Activated naive CD4-positive, alpha-beta T cell treated with anti-CD3 and anti-CD28 coated beads, Interleukin-2, amount 10 ng/mL, durations not matched to agents 7 days and 5 days (primary cell): ENCODE results near the gene NR3C1.

Source experiments
- CTCF ChIA-PET: fragments of 350-600 bp; sonication (Branson Sonifier 250); formaldehyde crosslinking; loops from one replicate; lab custom pipeline; 2021; ENCODE audit warnings: antibody characterized with exemption; lab: Charles Lee
- DNase-seq: peaks from one replicate; pipeline ENCODE4 v3.0.0-alpha.2; 2020
- H3K27ac Mint-ChIP-seq: one replicate; pipeline ENCODE4 v1.8.0; 2021; ENCODE audit warnings: mild to moderate bottlenecking, moderate library complexity, mixed read lengths
- H3K27me3 Mint-ChIP-seq: one replicate; pipeline ENCODE4 v1.8.0; 2021; ENCODE audit warnings: mild to moderate bottlenecking, mixed read lengths
- H3K36me3 Mint-ChIP-seq: one replicate; pipeline ENCODE4 v1.8.0; 2021; ENCODE audit warnings: mixed read lengths
- H3K4me1 Mint-ChIP-seq: one replicate; pipeline ENCODE4 v1.8.0; 2021; ENCODE audit warnings: mixed read lengths
- H3K4me3 Mint-ChIP-seq: one replicate; pipeline ENCODE4 v1.8.0; 2021; ENCODE audit warnings: mild to moderate bottlenecking, moderate library complexity, mixed read lengths
- H3K9me3 Mint-ChIP-seq: one replicate; pipeline ENCODE4 v1.8.0; 2021; ENCODE audit warnings: mixed read lengths

NR3C1 gene

GRCh38 chr5:143379606-143380005, 23.9 kb downstream of the NR3C1 start:
- Mint-ChIP-seq H3K4me1 (peaks cover 17% of the 10 kb centered on the region), H3K9me3 (peaks cover 4% of the 10 kb centered on the region), H3K27ac (no peak overlapping the region), H3K27me3 (no peaks in the 10 kb centered on the region), H3K4me3 (no peak overlapping the region), H3K36me3 (peaks cover 36% of the 10 kb centered on the region)
- no peak for DNase-seq
- CTCF ChIA-PET = no interaction called here

- Mint-ChIP-seq H3K27ac (no peak overlapping the region), H3K36me3 (peaks cover 34% of the 10 kb centered on the region), H3K4me3 (no peak overlapping the region), H3K9me3 (no peaks in the 10 kb centered on the region), H3K27me3 (no peaks in the 10 kb centered on the region), H3K4me1 (peaks cover 17% of the 10 kb centered on the region)
- CTCF ChIA-PET = interaction anchor here (0.8 kb wide), 1 partner anchor 455 kb away, joined by 3 read pairs; no protein-coding TSS in a partner anchor
- DNase-seq = no peak
Observed at GRCh38 chr5:143376911-143377813, 26.3 kb downstream of the NR3C1 start.

GRCh38 chr5:143376195-143376779, 27.2 kb downstream of the NR3C1 start:
- CTCF ChIA-PET = interaction anchor here (0.8 kb wide), 1 partner anchor 454 kb away, joined by 3 read pairs; no protein-coding TSS in a partner anchor
- H3K36me3 Mint-ChIP-seq = peaks cover 30% of the 10 kb centered on the region
- no peaks in the 10 kb centered on the region for H3K9me3 Mint-ChIP-seq
- no peaks in the 10 kb centered on the region for H3K27me3 Mint-ChIP-seq
- H3K4me1 Mint-ChIP-seq = peaks cover 14% of the 10 kb centered on the region
- H3K4me3 Mint-ChIP-seq = no peak overlapping the region
- no peak for DNase-seq
- H3K27ac Mint-ChIP-seq = no peak overlapping the region

- CTCF ChIA-PET = no interaction called here
- Mint-ChIP-seq H3K27ac (no peak overlapping the region), H3K4me1 (peaks cover 9% of the 10 kb centered on the region), H3K4me3 (no peak overlapping the region), H3K36me3 (peaks cover 27% of the 10 kb centered on the region), H3K27me3 (no peaks in the 10 kb centered on the region), H3K9me3 (no peaks in the 10 kb centered on the region)
- no peak for DNase-seq
Observed at GRCh38 chr5:143374496-143375217, 28.8 kb downstream of the NR3C1 start.

- Mint-ChIP-seq H3K27ac (no peak overlapping the region), H3K4me3 (no peak overlapping the region), H3K27me3 (no peaks in the 10 kb centered on the region), H3K4me1 (peaks cover 9% of the 10 kb centered on the region), H3K9me3 (peaks cover 1% of the 10 kb centered on the region), H3K36me3 (peaks cover 34% of the 10 kb centered on the region)
- CTCF ChIA-PET = no interaction called here
- no peak for DNase-seq
Observed at GRCh38 chr5:143373076-143373475, 30.4 kb downstream of the NR3C1 start.

GRCh38 chr5:143372187-143372829, 31.2 kb downstream of the NR3C1 start:
- Mint-ChIP-seq H3K4me1 (peaks cover 4% of the 10 kb centered on the region), H3K27ac (no peak overlapping the region), H3K36me3 (peaks cover 39% of the 10 kb centered on the region), H3K9me3 (peaks cover 1% of the 10 kb centered on the region), H3K4me3 (no peak overlapping the region), H3K27me3 (no peaks in the 10 kb centered on the region)
- CTCF ChIA-PET = no interaction called here
- no peak for DNase-seq

GRCh38 chr5:143370440-143370839, 33.0 kb downstream of the NR3C1 start:
- no peak for DNase-seq
- H3K4me1 Mint-ChIP-seq = peaks cover 7% of the 10 kb centered on the region
- H3K9me3 Mint-ChIP-seq = peaks cover 4% of the 10 kb centered on the region
- H3K27ac Mint-ChIP-seq = no peak overlapping the region
- H3K36me3 Mint-ChIP-seq = peaks cover 46% of the 10 kb centered on the region
- H3K4me3 Mint-ChIP-seq = no peak overlapping the region
- CTCF ChIA-PET = no interaction called here
- no peaks in the 10 kb centered on the region for H3K27me3 Mint-ChIP-seq

- H3K36me3 Mint-ChIP-seq = peaks cover 46% of the 10 kb centered on the region
- no peaks in the 10 kb centered on the region for H3K27me3 Mint-ChIP-seq
- peaks cover 42% of the 10 kb centered on the region for H3K4me1 Mint-ChIP-seq
- H3K4me3 Mint-ChIP-seq = no peak overlapping the region
- no peak for DNase-seq
- CTCF ChIA-PET = no interaction called here
- no peak overlapping the region for H3K27ac Mint-ChIP-seq
- peaks cover 14% of the 10 kb centered on the region for H3K9me3 Mint-ChIP-seq
Observed at GRCh38 chr5:143364061-143364460, 39.4 kb downstream of the NR3C1 start.

- H3K4me3 Mint-ChIP-seq = no peak overlapping the region
- no peaks in the 10 kb centered on the region for H3K27me3 Mint-ChIP-seq
- H3K36me3 Mint-ChIP-seq = peaks cover 39% of the 10 kb centered on the region
- H3K4me1 Mint-ChIP-seq = peaks cover 49% of the 10 kb centered on the region
- CTCF ChIA-PET = no interaction called here
- no peak for DNase-seq
- H3K9me3 Mint-ChIP-seq = peaks cover 13% of the 10 kb centered on the region
- no peak overlapping the region for H3K27ac Mint-ChIP-seq
Observed at GRCh38 chr5:143362664-143363227, 40.7 kb downstream of the NR3C1 start.

- Mint-ChIP-seq H3K27me3 (no peaks in the 10 kb centered on the region), H3K4me3 (no peak overlapping the region), H3K4me1 (peaks cover 55% of the 10 kb centered on the region), H3K27ac (no peak overlapping the region), H3K9me3 (peaks cover 10% of the 10 kb centered on the region), H3K36me3 (peaks cover 35% of the 10 kb centered on the region)
- DNase-seq = no peak
- CTCF ChIA-PET = interaction anchor here (0.6 to 1.4 kb wide), 2 partner anchors 11 to 337 kb away, joined by 3 read pairs; no protein-coding TSS in a partner anchor
Observed at GRCh38 chr5:143361438-143361837, 42.0 kb downstream of the NR3C1 start.

- Mint-ChIP-seq H3K36me3 (peaks cover 32% of the 10 kb centered on the region), H3K27me3 (no peaks in the 10 kb centered on the region), H3K9me3 (peaks cover 10% of the 10 kb centered on the region), H3K4me3 (no peak overlapping the region), H3K4me1 (peaks cover 56% of the 10 kb centered on the region), H3K27ac (peak overlapping the region; percentile 60)
- no peak for DNase-seq
- CTCF ChIA-PET = interaction anchor here (0.6 to 1.4 kb wide), 2 partner anchors 10 to 11 kb away, joined by 3 read pairs; no protein-coding TSS in a partner anchor
Observed at GRCh38 chr5:143360755-143361154, 42.7 kb downstream of the NR3C1 start.

- H3K4me3 Mint-ChIP-seq = no peak overlapping the region
Observed at GRCh38 chr5:143359869-143360268, 43.6 kb downstream of the NR3C1 start.

GRCh38 chr5:143356855-143357583, 46.5 kb downstream of the NR3C1 start:
- Mint-ChIP-seq H3K4me3 (no peak overlapping the region), H3K27ac (no peak overlapping the region), H3K27me3 (no peaks in the 10 kb centered on the region), H3K36me3 (peaks cover 13% of the 10 kb centered on the region), H3K4me1 (peaks cover 77% of the 10 kb centered on the region), H3K9me3 (no peaks in the 10 kb centered on the region)
- no peak for DNase-seq
- CTCF ChIA-PET = interaction anchor here (0.8 kb wide), 1 partner anchor 26 kb away, joined by 3 read pairs; no protein-coding TSS in a partner anchor

More at GRCh38 chr5:143359869-143360268, 43.6 kb downstream of the NR3C1 start:
- no peaks in the 10 kb centered on the region for H3K27me3 Mint-ChIP-seq
- H3K9me3 Mint-ChIP-seq = peaks cover 8% of the 10 kb centered on the region
- H3K27ac Mint-ChIP-seq = no peak overlapping the region
- DNase-seq = no peak
- CTCF ChIA-PET = interaction anchor here (1.4 kb wide), 1 partner anchor 9 kb away, joined by 3 read pairs; no protein-coding TSS in a partner anchor
- peaks cover 59% of the 10 kb centered on the region for H3K4me1 Mint-ChIP-seq
- peaks cover 25% of the 10 kb centered on the region for H3K36me3 Mint-ChIP-seq
